Stimulated activated CD4-positive, alpha-beta T cell treated with anti-CD3 and anti-CD28 coated beads, Interleukin-2, amount 100 ng/mL, for 48 hours (primary cell): ENCODE measurements around the gene PRKCD.
"Not testable (repeated sequence)": the region's sequence is repeated elsewhere in the genome, so short reads cannot be mapped to it uniquely, and the experiment has no call there.

ENCODE experiments used
- DNase-seq, 2 donors: peaks; one replicate each; pipeline ENCODE4 v3.0.0-alpha.2; 2020

PRKCD gene

DNA sequence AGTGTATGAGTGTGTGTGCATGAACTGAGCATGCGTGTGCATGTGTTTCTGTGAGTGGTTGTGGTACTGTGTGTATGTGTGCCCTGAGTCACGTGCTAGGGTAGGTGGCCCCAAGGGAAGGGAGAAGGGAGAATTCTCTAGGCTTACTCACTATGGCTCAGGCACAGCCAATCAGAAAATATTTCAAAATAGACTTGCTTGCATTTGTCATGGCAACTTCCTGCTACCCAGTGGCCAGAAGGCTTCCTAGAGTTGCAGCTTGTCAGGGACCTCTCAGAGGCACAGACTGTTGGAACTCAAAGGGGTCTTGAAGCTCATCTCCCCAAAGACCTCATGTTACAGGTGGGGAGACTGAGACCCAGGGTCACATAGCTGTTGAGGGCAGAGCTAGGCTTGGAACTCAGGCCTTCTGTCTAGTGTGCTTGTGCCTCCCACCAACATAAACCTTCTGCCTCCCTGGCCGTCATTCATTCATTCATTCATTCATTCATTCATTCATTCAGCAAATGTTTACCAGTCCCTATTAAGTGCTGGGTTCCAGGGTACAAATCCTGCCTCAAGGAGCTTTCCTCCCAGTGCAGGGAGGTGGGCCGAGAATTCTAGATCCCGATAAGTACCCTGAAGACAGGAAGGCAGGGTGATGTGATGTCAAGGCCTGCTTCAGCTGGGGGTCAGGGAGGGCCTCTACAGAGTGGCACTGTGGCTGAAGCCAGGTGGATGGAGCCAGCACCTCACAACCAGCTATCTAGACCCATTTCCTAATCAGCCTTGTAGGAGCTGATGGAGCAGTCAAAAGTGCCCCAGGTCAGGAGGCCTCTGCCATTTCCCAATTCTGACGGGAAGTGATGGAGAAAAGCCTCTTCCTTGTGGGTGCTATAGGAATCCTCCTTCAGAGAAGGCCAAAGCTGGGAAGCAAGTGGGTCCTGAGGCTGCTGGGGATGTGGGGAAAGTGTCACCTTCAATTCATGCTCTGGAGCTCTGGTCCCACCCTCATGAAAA, 19.9 kb upstream of the PRKCD start:
- DNase-seq = no peak

DNA sequence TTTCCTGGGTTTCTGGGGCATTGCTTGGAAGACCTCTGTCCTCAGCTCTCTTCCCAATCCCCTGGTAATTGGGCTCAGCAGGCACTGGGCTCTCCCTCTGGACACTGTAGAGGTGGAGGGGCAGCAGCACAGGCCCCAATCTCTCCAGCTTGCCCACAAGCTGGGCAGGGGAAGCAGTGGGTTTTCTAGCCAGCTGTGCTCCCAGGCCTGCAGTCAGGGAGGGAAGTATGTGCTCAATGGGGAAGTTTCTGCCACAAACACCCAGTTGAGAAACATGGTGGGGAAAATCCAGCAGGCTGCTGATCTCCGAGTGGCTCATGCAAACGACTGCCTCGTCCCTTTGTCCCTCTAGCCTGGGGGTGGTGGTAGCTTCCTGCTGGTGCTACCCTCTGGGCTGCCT, 18.0 kb upstream of the PRKCD start:
- no peak for DNase-seq

DNA sequence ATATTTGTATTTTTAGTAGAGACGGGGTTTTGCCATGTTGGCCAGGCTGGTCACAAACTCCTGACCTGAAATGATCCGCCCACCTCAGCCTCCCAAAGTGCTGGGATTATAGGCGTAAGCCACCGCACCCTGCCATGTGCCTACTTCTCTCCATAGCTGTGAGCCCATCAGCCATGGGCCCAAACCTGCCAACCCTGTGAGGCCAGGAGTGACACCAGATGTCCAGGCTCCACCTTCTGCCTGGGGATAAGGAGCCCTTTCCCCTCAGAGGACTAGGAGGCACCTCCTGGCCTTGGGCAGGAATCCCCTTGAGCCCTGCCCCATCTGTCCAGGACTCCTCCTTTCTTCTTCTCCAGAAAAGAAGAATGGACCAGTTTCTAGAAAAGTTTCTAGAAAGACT, 16.6 kb upstream of the PRKCD start:
- no peak for DNase-seq

DNA sequence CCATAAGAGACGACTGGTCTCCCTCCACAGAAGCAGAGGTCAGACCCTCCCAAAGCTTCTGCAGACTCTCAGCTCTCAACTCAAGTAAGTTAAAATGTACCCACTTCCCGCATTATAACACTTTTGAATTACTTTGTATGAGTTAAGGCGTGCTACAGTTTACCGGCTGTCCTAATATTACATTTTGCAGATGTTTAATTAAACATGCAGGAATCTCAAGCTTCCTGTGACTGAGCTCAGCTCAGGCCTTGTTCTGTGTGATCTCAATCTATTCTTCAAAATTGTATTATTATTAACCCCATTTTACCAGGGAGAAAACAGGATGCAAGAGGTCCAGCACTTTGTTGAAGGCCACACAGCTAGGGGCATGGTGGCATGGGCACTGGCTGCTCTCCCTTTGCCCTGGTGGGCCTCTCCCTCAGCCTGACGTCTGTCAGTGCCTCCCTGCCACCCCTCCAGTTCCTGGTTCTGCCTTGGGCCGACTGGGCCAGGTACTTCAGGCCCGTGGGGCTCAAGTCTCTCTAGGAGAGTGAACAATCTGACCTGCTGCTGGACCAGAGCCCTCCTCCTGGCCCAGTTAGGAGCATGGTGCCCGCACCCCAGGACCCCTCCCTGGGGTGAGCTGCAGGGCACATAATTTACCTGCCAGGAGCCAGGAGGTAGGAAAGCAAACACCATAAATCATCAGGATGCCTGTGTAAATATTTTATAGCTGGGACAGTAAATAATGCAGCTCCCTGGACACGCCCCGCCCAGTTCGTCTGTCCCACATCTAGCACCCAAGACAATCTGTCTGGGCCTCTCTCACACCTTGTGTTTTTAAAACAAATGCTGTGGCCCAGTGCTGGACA, 15.9 kb upstream of the PRKCD start:
- DNase-seq = no peak

DNA sequence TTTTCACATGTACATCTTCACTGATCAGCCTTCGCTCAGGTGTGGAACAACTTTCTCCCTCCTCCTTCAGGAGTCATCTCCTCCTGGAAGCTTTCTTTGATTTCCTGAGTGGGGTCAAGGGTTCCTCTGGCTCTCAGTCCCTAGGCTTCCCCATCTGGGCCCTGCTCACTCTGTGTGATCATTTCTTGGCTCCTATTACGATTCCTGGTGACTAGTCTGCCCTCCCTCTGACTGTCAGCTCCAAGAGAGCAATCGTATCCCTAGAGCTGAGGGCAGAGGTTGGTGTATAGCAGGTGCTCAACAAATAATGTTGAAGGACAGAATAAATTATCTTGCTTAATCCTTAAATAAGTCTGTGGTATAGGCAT, 15.3 kb upstream of the PRKCD start:
- DNase-seq = no peak

DNA sequence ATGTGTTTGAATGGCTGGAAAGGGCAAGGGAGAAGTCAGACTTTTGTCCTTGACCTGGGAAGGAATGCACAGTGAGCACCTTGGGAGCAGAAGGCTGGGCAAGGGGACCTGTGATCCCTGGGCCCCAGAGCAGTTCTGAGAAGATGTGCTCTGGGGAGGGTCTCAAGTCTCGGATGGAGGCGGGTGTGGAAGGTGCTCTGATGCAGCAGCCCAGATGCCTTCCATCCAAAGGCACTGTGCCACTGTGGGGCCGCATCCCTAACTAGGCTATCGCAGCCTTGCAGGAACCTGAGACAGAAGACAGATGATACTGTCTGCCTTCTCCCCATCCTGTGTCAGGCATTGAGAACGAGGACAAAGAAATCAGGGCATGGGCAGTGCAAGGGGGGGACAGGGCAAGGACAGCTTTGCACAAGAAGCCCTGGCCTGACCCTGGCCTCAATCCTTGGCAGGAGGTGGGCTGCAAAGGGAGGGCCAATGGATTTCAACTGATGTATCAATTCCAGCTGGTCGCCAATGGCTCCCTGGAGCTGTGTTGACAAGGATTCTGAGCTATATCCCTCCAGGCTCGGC, 14.6 kb upstream of the PRKCD start:
- DNase-seq = no peak

DNA sequence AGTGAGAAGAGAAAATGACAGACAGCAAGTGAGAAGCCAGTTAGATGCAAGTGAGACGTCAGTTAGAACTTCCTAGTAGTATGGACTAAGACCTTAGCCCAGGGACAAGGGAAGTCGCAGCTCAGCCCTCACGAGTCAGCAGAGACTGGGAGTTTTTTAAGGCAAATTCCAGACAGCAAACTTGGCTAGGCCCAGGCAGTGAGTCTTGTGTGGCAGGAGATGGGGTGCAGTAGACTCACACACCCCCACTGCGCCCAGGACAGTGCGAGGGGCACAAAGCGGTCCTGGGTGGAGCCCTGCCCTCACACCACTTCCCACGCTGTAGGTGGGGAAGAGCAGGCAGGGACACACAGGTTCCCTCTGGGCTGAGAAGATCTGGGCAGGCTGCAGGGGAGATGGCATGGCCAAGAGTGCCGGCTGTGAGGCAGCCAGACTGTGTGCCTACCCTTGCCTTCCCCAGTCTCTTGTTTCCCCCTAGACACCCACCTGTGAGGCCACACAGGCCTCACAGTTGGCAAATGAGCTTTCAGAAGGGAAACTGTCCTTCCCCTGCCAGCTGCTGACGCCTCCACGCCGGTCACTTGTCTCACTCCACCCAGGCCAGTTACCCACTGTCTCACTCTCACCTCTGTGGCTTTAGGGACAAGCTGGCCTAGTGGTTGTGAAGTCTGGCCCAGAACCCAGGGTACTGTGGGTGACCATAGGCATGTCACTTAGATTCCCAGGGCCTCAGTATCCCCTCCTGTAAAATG, 13.7 kb upstream of the PRKCD start:
- DNase-seq = no peak

DNA sequence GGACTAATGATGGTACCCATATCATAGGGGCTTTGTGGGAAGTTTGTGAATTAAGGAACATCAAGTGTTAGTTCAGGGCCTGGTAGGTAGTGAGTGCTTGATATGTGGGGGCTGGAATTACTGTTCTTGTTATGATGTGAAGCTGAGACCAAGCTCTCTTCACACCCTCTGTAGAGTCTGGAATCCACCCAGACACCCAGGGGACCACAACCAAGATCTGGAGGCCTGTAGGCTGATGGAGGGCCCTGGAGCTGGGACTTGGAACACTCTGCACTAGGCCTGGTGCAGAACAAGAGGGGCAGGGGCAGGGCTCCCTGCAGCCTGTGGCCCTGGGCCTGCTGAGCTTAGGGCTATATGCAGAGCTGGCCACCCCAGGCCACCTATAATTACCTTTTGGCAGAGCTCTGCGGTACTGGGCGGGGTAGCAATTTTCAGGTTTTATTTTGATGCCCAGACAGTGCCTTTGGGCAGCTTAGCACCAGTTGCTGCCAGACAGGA, 13.1 kb upstream of the PRKCD start:
- DNase-seq = no peak

DNA sequence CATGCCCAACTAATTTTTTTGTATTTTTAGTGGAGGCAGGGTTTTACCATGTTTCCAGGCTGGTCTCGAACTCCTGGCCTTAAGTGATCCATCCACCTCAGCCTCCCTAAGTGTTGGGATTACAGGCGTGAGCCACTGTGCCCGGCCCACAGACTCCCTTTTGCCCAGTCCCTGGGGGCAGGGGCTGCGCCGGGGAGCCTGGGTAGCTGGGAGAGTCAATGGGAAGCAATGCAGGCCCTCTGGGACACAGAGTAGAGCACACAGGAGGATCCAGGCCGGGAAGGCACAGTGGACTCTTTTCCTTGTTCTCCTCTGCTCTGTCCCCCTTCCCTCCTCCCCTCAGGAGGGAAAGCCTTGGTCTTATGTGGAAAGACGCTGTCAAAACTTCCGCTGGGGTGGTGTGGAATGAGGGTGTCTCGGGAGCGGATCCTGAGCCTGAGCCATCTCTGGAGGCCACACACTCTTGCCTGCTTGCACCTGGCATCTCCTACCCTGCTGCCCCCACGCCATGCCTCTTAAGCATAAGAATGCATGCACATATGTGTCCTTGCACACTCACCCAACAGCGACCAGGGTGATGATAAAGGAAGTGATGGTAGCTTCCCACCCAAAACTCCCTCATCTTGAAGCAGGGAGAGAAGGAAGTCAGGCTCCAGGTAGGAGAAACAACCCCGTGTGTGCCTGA, 11.9 kb upstream of the PRKCD start:
- no peak for DNase-seq

DNA sequence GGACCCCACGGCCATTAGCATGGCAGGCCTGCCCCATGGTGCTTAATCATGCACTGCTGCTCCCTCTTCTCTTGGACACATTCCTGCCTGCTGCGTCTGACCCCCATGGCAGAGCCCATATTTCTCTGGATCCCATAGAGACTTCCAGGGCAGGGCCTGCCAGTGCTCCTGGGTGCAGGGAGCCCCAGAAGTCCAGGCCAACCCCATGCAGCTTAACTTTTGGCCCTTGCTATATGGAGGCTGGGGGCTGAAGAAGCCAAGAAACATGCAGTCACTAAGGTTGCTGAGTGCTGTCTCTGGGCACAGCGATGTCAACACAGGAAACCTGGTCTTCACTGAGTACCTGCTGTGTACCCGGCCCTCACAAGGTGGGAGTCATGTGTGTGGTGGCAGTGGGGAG, 11.3 kb upstream of the PRKCD start:
- no peak for DNase-seq

DNA sequence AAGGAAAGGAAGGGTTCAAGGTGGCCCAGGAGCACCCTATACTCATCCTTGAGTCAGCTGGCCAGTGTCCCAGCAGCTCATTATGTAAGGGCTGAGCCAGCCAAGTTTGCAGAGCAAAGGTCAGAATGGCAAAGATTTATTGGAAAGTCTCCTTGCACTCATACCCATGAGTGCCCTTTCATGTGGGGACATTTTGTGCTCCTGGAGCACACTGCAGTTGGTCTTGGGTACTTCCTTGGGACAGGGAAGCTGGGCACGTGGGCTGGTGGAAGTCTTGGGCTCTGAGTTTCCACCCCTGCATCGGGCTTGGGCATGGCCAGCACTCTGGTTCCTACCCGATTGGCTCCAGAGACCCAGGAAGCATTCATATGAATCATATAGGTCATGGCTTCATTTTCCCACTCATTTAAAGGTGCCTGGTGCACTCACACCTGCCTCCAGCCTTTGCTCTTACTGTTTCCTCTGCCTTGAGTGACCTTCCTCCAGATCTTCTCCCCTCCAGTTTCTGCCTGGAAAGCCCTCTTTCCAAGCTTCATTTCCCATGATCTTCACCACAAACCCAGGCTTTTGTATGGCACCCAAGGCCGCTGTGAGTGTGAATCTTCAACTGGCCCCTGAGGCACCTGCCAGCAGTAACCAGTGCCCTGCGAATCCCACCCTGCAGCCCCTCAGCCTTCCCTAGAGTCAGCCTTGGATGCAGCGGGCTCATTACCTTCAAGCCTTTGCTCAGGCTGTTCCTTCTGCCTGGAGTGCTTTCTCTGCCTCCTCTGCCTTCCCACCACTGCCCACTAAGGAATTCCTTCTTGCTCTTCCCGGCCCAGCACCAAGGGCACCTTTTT, 10.5 kb upstream of the PRKCD start:
- no peak for DNase-seq

DNA sequence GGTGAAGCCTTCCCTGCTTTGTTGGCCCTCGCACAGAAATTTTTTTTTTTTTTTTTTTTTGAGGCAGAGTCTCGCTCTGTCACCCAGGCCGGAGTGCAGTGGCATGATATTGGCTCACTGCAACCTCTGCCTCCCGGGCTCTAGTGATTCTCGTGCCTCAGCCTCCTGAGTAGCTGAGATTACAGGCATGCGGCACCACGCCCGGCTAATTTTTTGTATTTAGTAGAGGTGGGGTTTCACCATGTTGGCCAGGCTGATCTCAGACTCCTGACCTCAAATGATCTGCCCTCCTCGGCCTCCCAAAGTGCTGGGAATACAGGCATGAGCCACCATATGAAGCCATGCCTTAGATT, 9.9 kb upstream of the PRKCD start:
- DNase-seq = not testable (repeated sequence)

DNA sequence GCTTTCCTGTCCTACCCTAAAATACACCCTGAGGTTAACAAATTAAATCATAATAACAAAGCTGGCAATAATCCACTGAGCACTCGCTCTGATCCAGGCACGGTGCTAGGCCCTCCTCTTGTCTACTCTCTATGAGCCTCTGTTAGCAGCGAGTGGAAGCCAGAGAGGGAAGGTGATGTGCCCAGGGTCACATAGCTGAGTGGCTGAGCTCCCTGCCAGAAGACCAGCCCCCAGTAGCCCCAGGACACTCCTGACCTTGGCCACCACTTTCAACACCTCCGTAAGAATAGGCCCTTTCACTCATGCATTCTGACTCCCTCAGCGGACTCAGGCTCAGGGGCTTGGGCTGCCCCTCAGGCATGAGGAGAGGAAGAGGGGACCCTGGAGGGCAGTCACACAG, 9.5 kb upstream of the PRKCD start:
- no peak for DNase-seq

DNA sequence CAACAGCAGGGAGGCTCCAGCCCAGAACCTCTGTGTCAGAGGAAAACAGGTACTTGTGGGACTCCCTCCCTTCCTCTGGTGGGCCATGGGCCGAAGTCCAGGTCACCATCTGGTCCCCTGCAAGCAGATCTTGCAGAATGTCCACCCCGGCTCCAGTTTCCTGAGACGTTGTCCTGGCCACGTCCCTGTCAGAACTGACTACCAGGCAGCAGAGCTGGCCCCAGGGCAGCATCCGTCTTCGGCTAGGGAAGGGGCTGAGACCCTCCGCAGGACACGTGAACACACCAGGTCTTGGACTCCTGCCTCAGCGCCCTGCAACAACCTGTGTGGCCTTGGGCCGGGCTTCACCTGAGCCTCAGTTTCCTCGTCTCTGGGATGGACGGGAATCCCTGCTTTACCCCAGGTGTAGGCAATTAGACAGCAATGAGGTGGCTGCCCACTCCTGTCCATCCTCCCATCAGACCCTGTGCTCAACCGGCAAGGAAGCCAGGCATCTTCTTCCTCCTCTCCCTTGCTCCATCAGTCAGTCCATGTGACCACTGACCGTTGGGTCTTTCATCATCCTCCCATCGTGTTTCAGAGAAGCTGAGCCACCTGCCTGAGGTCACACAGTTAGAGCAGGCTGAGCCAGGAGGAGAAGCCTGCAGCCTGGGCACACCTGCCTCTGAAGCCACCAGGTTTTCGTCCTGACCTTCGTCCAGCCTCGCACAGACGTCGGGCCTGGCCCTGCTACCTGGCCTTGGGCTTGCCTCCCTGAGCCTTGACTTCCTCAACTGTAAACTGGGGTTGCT, 8.9 kb upstream of the PRKCD start:
- DNase-seq = no peak

DNA sequence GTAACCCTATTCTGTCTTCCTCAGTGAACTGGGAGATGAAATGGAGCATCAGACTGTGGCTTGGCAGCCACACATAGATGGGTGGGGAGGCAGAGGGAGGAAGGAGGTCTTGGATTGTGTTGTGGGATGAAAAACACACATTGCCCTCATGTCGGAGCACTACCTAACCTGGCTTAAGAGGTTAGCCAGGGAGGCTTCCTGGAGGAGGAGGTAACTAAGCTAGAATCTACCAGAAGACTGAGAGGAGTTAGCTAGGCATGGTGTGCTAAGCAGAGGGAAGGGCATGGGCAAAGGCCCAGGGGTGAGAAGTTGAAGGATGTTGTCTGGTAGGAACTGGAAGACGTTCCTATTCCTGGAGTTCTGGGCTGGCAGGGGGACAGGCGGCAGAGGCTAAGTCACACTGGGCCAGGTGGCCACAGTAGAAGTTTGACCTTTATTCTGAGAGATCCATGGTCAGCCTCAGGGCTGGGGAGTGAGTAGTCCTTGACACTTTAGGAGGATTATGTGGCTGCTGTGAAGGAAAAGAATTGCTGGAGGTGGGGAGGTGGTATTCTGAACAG, 7.7 kb upstream of the PRKCD start:
- DNase-seq = no peak

DNA sequence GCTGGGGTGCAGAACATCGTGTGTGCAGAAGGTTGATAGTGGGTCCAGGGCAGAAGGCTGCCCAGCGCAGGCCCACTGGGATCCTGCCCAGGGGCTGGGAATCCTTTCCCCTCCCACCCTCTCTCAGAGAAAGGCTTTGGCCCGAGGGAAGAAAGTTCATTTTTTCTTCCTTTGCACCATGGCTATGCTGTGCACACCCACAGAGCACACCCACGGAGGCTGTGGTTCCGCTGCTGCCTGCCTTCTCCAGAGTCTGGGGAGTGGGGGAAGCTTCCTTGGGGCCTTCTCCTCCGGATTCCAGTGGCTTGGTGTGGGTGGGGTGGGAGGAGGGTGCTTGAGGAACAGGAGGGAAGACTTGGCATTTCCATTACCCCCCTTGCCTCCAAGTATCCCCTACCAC, 7.0 kb upstream of the PRKCD start:
- DNase-seq = no peak

DNA sequence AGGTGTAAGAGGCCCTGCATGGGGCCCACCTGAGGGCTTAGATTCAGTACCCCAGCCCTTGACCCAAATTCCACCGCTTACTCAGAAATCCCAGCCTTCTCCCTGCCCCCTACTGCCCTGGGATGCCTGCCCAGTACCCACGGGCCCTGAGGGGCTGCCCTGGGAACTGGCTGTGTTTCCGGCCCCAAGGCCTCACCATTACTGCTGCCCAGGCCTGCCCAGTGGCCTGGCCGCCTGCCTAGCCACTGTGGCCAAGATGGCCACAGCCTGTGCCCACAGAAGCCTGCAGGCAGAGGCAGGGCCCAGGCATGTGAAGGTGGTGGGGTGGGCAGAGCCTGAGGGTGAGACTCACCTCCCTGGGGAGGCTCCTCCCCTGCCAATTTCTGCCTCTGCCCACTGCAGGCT, 6.1 kb upstream of the PRKCD start:
- DNase-seq = no peak

DNA sequence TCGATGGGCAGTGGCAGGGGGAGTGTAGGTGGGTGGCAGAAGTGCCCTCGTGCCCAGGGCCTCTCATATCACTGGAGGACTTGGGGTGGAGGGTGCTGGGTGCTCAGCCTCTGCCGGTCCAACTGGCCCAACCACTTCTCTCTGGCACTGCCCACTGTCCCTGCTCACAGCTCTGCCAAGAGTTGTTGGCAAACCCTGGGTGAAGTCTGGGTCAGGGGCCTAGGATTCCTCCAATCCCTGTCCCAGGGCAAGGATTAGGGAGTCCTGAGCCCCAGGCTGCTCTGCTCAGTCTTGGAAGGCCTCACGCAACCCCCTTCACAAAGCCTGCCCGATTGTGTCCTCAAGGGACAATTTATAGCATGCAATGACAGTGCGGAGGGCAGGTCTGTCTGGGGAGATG, 5.2 kb upstream of the PRKCD start:
- no peak for DNase-seq

DNA sequence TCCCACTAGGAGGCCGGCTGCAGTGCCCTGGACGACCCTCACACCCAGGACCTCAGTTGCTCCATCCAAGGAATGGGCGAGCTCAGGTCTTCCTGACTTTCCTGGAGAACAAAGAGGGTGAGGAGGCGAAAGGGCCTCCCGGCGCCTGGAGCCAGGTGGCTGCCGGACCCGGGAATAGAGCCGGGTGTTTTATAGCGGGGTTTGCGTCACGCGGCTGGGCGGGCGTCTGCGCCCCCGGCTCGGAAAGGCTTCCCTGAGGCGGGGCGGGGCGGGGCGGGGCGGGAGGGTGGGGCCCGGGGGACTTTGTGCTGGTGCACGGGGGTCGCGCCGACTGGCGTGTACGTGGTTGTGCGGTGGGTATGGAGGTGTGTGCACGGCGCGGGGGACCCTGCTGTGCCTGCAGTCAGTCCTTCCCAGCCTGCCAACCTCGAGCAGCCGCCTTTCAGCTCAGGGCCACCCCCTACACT, 4.6 kb upstream of the PRKCD start:
- no peak for DNase-seq
